ENCODE data around the gene SHC1. TPM values are rescaled to one million over a fixed set of nuclear protein-coding genes. Genes with fewer than 3 reads are reported as not detected.

The SHC1 gene
- total RNA-seq, 3 donors from 2014 or later (not counting 1 experiment from before 2014, with no cell fraction given): 94.6 to 112 (median 96.8) TPM

DNA sequence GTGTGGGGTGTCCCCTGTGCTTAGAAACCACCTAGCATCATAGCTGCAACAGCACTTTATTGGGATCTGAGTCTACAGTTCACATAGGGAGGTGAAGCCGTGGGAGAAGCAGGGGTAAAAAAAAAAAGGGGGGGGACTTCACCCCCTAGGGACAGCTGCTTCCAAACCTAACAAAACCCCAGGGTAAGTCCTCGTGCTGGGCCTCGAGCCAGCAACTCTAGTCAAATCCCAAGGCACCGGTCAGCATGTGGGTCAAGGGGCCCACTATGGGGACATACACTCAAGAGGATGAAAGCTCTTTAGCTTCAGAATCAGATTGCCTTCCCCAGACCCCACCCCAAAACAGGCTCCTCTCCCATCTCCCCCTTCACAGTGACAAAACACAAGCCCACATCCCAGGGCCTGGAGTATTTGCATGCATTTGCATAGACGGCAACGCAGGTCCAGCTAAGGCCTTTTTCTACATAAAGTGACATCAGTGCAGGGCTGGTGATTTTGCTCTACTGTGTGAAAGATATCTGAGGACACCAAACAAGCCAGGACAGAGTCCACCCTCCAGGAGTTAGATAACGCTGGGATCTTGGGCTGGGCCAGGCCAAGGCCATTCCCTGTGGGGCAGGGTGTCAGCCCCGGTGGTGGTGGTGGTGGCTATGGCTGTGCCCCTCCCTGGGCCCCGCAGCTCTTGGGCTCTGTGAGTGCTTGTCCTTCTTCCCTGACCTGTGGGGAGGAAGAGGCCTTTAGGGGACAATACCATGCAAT is 26.0 kb downstream of the SHC1 start:
- Histone ChIP-seq H3K27me3 (ENCODE audit: control insufficient read depth, insufficient read depth, low read length) (no peaks in the 10 kb centered on the region), H3K27ac (ENCODE audit: low read length) (no peak overlapping the region), H3K4me1 (ENCODE audit: control insufficient read depth, insufficient read depth, low read length) (peaks cover 49% of the 10 kb centered on the region), H3K36me3 (ENCODE audit: control insufficient read depth, insufficient read depth, low read length) (peaks cover 39% of the 10 kb centered on the region), H3K4me3 (ENCODE audit: low read length) (no peak overlapping the region), H3K9me3 (ENCODE audit: control insufficient read depth, insufficient read depth, low read length) (no peaks in the 10 kb centered on the region)
- H3K27ac Mint-ChIP-seq: peak overlapping the region in 1 of 2 donors; percentile 73
- intact Hi-C loops (cut with micrococcal nuclease): no loop called here
- 65% methylated on average over 9 of the region's 9 CpGs for WGBS (ENCODE audit: insufficient coverage)
- TF ChIP-seq, protein P1, sequence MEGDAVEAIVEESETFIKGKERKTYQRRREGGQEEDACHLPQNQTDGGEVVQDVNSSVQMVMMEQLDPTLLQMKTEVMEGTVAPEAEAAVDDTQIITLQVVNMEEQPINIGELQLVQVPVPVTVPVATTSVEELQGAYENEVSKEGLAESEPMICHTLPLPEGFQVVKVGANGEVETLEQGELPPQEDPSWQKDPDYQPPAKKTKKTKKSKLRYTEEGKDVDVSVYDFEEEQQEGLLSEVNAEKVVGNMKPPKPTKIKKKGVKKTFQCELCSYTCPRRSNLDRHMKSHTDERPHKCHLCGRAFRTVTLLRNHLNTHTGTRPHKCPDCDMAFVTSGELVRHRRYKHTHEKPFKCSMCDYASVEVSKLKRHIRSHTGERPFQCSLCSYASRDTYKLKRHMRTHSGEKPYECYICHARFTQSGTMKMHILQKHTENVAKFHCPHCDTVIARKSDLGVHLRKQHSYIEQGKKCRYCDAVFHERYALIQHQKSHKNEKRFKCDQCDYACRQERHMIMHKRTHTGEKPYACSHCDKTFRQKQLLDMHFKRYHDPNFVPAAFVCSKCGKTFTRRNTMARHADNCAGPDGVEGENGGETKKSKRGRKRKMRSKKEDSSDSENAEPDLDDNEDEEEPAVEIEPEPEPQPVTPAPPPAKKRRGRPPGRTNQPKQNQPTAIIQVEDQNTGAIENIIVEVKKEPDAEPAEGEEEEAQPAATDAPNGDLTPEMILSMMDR (IDR thresholded peaks at IDR 0.05): no peak
- no peak for ATAC-seq
- no peaks in the 10 kb centered on the region for H3K36me3 Mint-ChIP-seq
- H3K4me1 Mint-ChIP-seq: peaks cover 4 to 28% of the 10 kb centered on the region in 2 donors
- no peak for DNase-seq
- H3K4me3 Mint-ChIP-seq: no peak overlapping the region
- no peaks in the 10 kb centered on the region for H3K27me3 Mint-ChIP-seq (ENCODE audit: low read depth in 2 of 2)
- H3K9me3 Mint-ChIP-seq: no peaks in the 10 kb centered on the region

- TF ChIP-seq, protein P1 (IDR thresholded peaks at IDR 0.05): peak; percentile 46
- Mint-ChIP-seq H3K4me1 (peaks cover 4 to 32% of the 10 kb centered on the region in 2 donors), H3K36me3 (no peaks in the 10 kb centered on the region), H3K9me3 (no peaks in the 10 kb centered on the region), H3K27me3 (ENCODE audit: low read depth in 2 of 2) (no peaks in the 10 kb centered on the region), H3K27ac (peak overlapping the region; percentile 22 to 73), H3K4me3 (no peak overlapping the region)
- Histone ChIP-seq H3K27me3 (ENCODE audit: control insufficient read depth, insufficient read depth, low read length) (no peaks in the 10 kb centered on the region), H3K36me3 (ENCODE audit: control insufficient read depth, insufficient read depth, low read length) (peaks cover 38% of the 10 kb centered on the region), H3K4me1 (ENCODE audit: control insufficient read depth, insufficient read depth, low read length) (peaks cover 49% of the 10 kb centered on the region), H3K9me3 (ENCODE audit: control insufficient read depth, insufficient read depth, low read length) (no peaks in the 10 kb centered on the region), H3K4me3 (ENCODE audit: low read length) (no peak overlapping the region), H3K27ac (ENCODE audit: low read length) (peak overlapping the region; percentile 11)
- intact Hi-C loops (cut with micrococcal nuclease): no loop called here
- peak in 1 of 2 donors; percentile 75 for DNase-seq
- WGBS (ENCODE audit: insufficient coverage): 33% methylated on average over 6 of the region's 6 CpGs
- peak in 2 of 3 donors; percentile 33 to 39 for ATAC-seq
These were observed 26.7 kb downstream of the SHC1 start for GRCh38 chr1:154943649-154944400.

- 92% methylated on average over 5 of the region's 5 CpGs for WGBS (ENCODE audit: insufficient coverage)
- ATAC-seq: no peak
- Histone ChIP-seq H3K4me1 (ENCODE audit: control insufficient read depth, insufficient read depth, low read length) (peaks cover 60% of the 10 kb centered on the region), H3K4me3 (ENCODE audit: low read length) (no peak overlapping the region), H3K36me3 (ENCODE audit: control insufficient read depth, insufficient read depth, low read length) (peaks cover 20% of the 10 kb centered on the region), H3K27me3 (ENCODE audit: control insufficient read depth, insufficient read depth, low read length) (no peaks in the 10 kb centered on the region), H3K9me3 (ENCODE audit: control insufficient read depth, insufficient read depth, low read length) (no peaks in the 10 kb centered on the region), H3K27ac (ENCODE audit: low read length) (peak overlapping the region; percentile 69)
- H3K27ac Mint-ChIP-seq: peak overlapping the region in 1 of 2 donors; percentile 22
- H3K4me1 Mint-ChIP-seq: peaks cover 20 to 50% of the 10 kb centered on the region in 2 donors
- H3K9me3 Mint-ChIP-seq: no peaks in the 10 kb centered on the region
- intact Hi-C loops (cut with micrococcal nuclease): no loop called here
- DNase-seq: peak in 1 of 2 donors; percentile 33
- no peaks in the 10 kb centered on the region for H3K36me3 Mint-ChIP-seq
- H3K27me3 Mint-ChIP-seq (ENCODE audit: low read depth in 2 of 2): no peaks in the 10 kb centered on the region
- no peak overlapping the region for H3K4me3 Mint-ChIP-seq
- TF ChIP-seq, protein P1 (IDR thresholded peaks at IDR 0.05): no peak
These were observed 29.1 kb downstream of the SHC1 start for GRCh38 chr1:154941333-154942013.
